Large intestine (tissue), 12 donors: ENCODE results near the gene HOOK2. TPM values are rescaled to one million over a fixed set of nuclear protein-coding genes. Genes with fewer than 3 reads are reported as not detected.
"Not testable (repeated sequence)": the region's sequence is repeated elsewhere in the genome, so short reads cannot be mapped to it uniquely, and the experiment has no call there.

Experiments used
- DNase-seq, 2 donors: peaks; one replicate each; pipeline versions ENCODE4 v3.0.0 to v3.0.0-alpha.2; 2013
- H3K27ac ChIP-seq: one replicate; pipeline ENCODE4 v1.5.1; 2013; ENCODE audit warnings: low read length
- H3K27me3 ChIP-seq: 2 replicates; pipeline ENCODE4 v1.6.1; 2013; ENCODE audit warnings: low read length; ENCODE audit not compliant: control insufficient read depth, insufficient read depth
- H3K36me3 ChIP-seq: 2 replicates; pipeline ENCODE4 v1.6.1; 2013; ENCODE audit warnings: low read length; ENCODE audit not compliant: control insufficient read depth, insufficient read depth
- H3K4me1 ChIP-seq: one replicate; pipeline ENCODE4 v1.6.1; 2013; ENCODE audit warnings: low read length; ENCODE audit not compliant: control insufficient read depth, insufficient read depth
- H3K4me3 ChIP-seq: one replicate; pipeline ENCODE4 v1.5.1; 2013; ENCODE audit warnings: low read length
- H3K9me3 ChIP-seq: one replicate; pipeline ENCODE4 v1.6.1; 2013; ENCODE audit warnings: mild to moderate bottlenecking, low read depth, low read length, moderate library complexity; ENCODE audit not compliant: control insufficient read depth
- WGBS: methylation state at CpG from one replicate; pipeline ENCODE4 v1.1.5; 2013; ENCODE audit warnings: low lambda C conversion rate; ENCODE audit not compliant: insufficient coverage; 5-methylcytosine and 5-hydroxymethylcytosine counted together
- long read RNA-seq, 11 donors: transcript quantifications; one replicate each; lab custom pipeline, GENCODE V29; 2026
- polyA plus RNA-seq: library from polyadenylated mRNA; unstranded; fragments of 120-200 nt; gene quantifications from one replicate; pipeline ENCODE4 v1.2.1, GENCODE V29; 2013

HOOK2 gene
- polyA plus RNA-seq = 192 TPM
- long read RNA-seq, donor 1, partial matches to known transcripts = 18 of 27 reads
- long read RNA-seq, donor 1, other reads (novel, unspliced or antisense) = 0 of 27 reads
- long read RNA-seq, donor 2, transcript HOOK2-210 (3 exons, 890 nt) = major isoform, 24 of 107 reads
- long read RNA-seq, donor 2, transcript HOOK2-201 (22 exons, 2,603 nt) = minor isoform, 12 of 107 reads
- long read RNA-seq, donor 2, partial matches to known transcripts = 67 of 107 reads
- long read RNA-seq, donor 2, other reads (novel, unspliced or antisense) = 0 of 107 reads
- long read RNA-seq, donor 3 = 0 reads
- long read RNA-seq, donor 4, transcript HOOK2-210 (3 exons, 890 nt) = major isoform, 5 of 7 reads
- long read RNA-seq, donor 4, partial matches to known transcripts = 0 of 7 reads
- long read RNA-seq, donor 4, other reads (novel, unspliced or antisense) = 0 of 7 reads
- long read RNA-seq, donor 5, transcript HOOK2-210 (3 exons, 890 nt) = major isoform, 8 of 18 reads
- long read RNA-seq, donor 5, partial matches to known transcripts = 8 of 18 reads
- long read RNA-seq, donor 5, other reads (novel, unspliced or antisense) = 0 of 18 reads
- long read RNA-seq, donor 6, transcript HOOK2-201 (22 exons, 2,603 nt) = minor isoform, 9 of 205 reads
- long read RNA-seq, donor 6, transcript HOOK2-210 (3 exons, 890 nt) = major isoform, 15 of 205 reads
- long read RNA-seq, donor 6, partial matches to known transcripts = 92 of 205 reads
- long read RNA-seq, donor 6, other reads (novel, unspliced or antisense) = 84 of 205 reads
- long read RNA-seq, donor 7, transcript HOOK2-210 (3 exons, 890 nt) = major isoform, 8 of 28 reads
- long read RNA-seq, donor 7, partial matches to known transcripts = 17 of 28 reads
- long read RNA-seq, donor 7, other reads (novel, unspliced or antisense) = 0 of 28 reads
- long read RNA-seq, donor 8, transcript HOOK2-210 (3 exons, 890 nt) = major isoform, 27 of 67 reads
- long read RNA-seq, donor 8, transcript HOOK2-201 (22 exons, 2,603 nt) = minor isoform, 17 of 67 reads
- long read RNA-seq, donor 8, transcript HOOK2-223 (2 exons, 1,114 nt) = minor isoform, 5 of 67 reads
- long read RNA-seq, donor 8, partial matches to known transcripts = 12 of 67 reads
- long read RNA-seq, donor 8, other reads (novel, unspliced or antisense) = 0 of 67 reads
- long read RNA-seq, donor 9, transcript HOOK2-201 (22 exons, 2,603 nt) = minor isoform, 5 of 93 reads
- long read RNA-seq, donor 9, transcript HOOK2-210 (3 exons, 890 nt) = major isoform, 32 of 93 reads
- long read RNA-seq, donor 9, partial matches to known transcripts = 52 of 93 reads
- long read RNA-seq, donor 9, other reads (novel, unspliced or antisense) = 0 of 93 reads
- long read RNA-seq, donor 10, transcript HOOK2-201 (22 exons, 2,603 nt) = minor isoform, 14 of 67 reads
- long read RNA-seq, donor 10, transcript HOOK2-210 (3 exons, 890 nt) = major isoform, 38 of 67 reads
- long read RNA-seq, donor 10, partial matches to known transcripts = 9 of 67 reads
- long read RNA-seq, donor 10, other reads (novel, unspliced or antisense) = 0 of 67 reads
- long read RNA-seq, donor 11, transcript HOOK2-210 (3 exons, 890 nt) = major isoform, 13 of 564 reads
- long read RNA-seq, donor 11, transcript HOOK2-201 (22 exons, 2,603 nt) = minor isoform, 8 of 564 reads
- long read RNA-seq, donor 11, partial matches to known transcripts = 320 of 564 reads
- long read RNA-seq, donor 11, other reads (novel, unspliced or antisense) = 219 of 564 reads

GRCh38 chr19:12774588-12775555 is at the start of gene HOOK2:
Gene HOOK2, minus strand, starts transcription at chr19:12775552. Its CDS starts 103 bp downstream, at chr19:12775449.
- H3K27ac ChIP-seq = peak within 1 kb of the TSS; percentile 95
- peak within 1 kb of the TSS; percentile 66 for H3K4me3 ChIP-seq
- DNase-seq = peak; percentile 99
- peaks cover 27% of the 10 kb centered on the region for H3K4me1 ChIP-seq
- H3K27me3 ChIP-seq = no peaks in the 10 kb centered on the region
- no peaks in the 10 kb centered on the region for H3K9me3 ChIP-seq
- peaks cover 30% of the 10 kb centered on the region for H3K36me3 ChIP-seq
- no CpG with 5 or more reads among the region's 58 CpGs for WGBS

DNA sequence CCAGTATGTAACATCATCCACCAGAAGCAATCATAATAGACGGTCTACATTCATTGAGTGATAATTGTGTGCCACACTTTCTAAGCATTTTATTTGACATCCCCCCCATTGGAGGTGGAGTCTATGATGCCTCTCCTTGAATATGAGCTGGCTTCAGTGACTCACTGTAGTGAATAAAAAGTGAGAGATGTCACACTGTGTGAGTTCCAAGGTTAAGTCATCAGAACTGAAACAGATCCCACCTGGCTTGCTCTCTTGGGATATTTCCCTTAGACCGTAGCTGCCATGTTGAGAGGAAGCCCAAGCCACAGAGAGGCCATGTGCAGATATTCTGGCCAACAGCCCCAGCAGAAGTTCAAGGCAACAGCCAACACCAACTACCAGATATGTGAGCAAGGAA is 46.4 kb upstream of the HOOK2 start:
- no peak overlapping the region for H3K27ac ChIP-seq
- WGBS = no CpG with 5 or more reads among the region's 2 CpGs
- peaks cover 3% of the 10 kb centered on the region for H3K9me3 ChIP-seq
- H3K27me3 ChIP-seq = peaks cover 14% of the 10 kb centered on the region
- no peak for DNase-seq
- H3K36me3 ChIP-seq = no peaks in the 10 kb centered on the region
- H3K4me1 ChIP-seq = no peaks in the 10 kb centered on the region
- no peak overlapping the region for H3K4me3 ChIP-seq

DNA sequence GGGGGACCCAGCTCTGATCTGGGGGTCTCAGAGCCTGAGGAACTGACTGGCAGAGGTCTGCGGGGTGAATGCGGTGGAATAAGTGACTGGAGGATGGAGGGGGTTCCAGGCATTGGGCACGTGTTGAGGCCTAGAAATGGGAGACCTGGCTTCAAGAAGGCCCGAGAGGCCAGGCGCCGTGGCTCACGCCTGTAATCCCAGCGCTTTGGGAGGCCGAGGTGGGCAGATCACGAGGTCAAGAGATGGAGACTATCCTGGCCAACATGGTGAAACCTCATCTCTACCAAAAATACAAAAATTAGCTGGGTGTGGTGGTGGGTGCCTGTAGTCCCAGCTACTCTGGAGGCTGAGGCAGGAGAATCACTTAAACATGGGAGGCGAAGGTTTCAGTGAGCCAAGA is 42.5 kb upstream of the HOOK2 start:
- not testable (repeated sequence) for H3K4me1 ChIP-seq, H3K9me3 ChIP-seq, H3K27me3 ChIP-seq, DNase-seq, H3K4me3 ChIP-seq, H3K27ac ChIP-seq, H3K36me3 ChIP-seq
- WGBS = no CpG with 5 or more reads among the region's 11 CpGs

DNA sequence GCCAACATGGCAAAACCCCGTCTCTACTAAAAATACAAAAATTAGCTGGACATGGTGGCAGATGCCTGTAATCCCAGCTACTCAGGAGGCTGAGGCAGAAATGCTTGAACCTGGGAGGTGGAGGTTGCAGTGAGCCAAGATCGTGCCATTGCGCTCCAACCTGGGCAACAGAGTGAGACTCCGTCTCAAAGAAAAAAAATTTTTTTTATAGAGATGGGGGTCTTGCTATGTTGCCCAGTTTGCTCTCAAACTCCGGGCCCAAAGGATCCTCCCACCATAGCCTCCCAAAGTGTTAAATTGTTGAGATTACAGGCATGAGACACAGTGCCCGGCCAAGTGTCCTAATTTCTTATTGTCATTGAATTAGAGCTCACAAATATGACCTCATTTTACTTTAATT is 41.8 kb upstream of the HOOK2 start:
- H3K9me3 ChIP-seq, H3K4me3 ChIP-seq, H3K4me1 ChIP-seq, H3K36me3 ChIP-seq, H3K27ac ChIP-seq, H3K27me3 ChIP-seq, DNase-seq: not testable (repeated sequence)
- no CpG with 5 or more reads among the region's 6 CpGs for WGBS

- no peaks in the 10 kb centered on the region for H3K4me1 ChIP-seq
- WGBS = 100% methylated on average over 1 of the region's 7 CpGs
- no peak overlapping the region for H3K27ac ChIP-seq
- no peaks in the 10 kb centered on the region for H3K9me3 ChIP-seq
- peaks cover 12% of the 10 kb centered on the region for H3K36me3 ChIP-seq
- no peak for DNase-seq
- H3K27me3 ChIP-seq = no peaks in the 10 kb centered on the region
- H3K4me3 ChIP-seq = no peak overlapping the region
These were observed 39.7 kb upstream of the HOOK2 start for GRCh38 chr19:12815088-12815487.

GRCh38 chr19:12806242-12807081 is 31.1 kb upstream of the HOOK2 start, which contains the start of gene RNASEH2A:
Gene RNASEH2A, plus strand, starts transcription at chr19:12806584. Its CDS starts 90 bp downstream, at chr19:12806674.
- peak; percentile 90 for DNase-seq
- peaks cover 16% of the 10 kb centered on the region for H3K4me1 ChIP-seq
- H3K27ac ChIP-seq = peak within 1 kb of the TSS; percentile 50
- H3K27me3 ChIP-seq = no peaks in the 10 kb centered on the region
- H3K9me3 ChIP-seq = peaks cover 4% of the 10 kb centered on the region
- no CpG with 5 or more reads among the region's 66 CpGs for WGBS
- H3K36me3 ChIP-seq = peaks cover 13% of the 10 kb centered on the region
- H3K4me3 ChIP-seq = peak within 1 kb of the TSS; percentile 59

- Histone ChIP-seq H3K9me3 (peaks cover 7% of the 10 kb centered on the region), H3K4me3 (no peak overlapping the region), H3K4me1 (peaks cover 32% of the 10 kb centered on the region), H3K36me3 (peaks cover 17% of the 10 kb centered on the region), H3K27ac (no peak overlapping the region), H3K27me3 (no peaks in the 10 kb centered on the region)
- 100% methylated on average over 8 of the region's 26 CpGs for WGBS
- DNase-seq = no peak
These were observed 28.7 kb upstream of the HOOK2 start for GRCh38 chr19:12804051-12804450.

DNA sequence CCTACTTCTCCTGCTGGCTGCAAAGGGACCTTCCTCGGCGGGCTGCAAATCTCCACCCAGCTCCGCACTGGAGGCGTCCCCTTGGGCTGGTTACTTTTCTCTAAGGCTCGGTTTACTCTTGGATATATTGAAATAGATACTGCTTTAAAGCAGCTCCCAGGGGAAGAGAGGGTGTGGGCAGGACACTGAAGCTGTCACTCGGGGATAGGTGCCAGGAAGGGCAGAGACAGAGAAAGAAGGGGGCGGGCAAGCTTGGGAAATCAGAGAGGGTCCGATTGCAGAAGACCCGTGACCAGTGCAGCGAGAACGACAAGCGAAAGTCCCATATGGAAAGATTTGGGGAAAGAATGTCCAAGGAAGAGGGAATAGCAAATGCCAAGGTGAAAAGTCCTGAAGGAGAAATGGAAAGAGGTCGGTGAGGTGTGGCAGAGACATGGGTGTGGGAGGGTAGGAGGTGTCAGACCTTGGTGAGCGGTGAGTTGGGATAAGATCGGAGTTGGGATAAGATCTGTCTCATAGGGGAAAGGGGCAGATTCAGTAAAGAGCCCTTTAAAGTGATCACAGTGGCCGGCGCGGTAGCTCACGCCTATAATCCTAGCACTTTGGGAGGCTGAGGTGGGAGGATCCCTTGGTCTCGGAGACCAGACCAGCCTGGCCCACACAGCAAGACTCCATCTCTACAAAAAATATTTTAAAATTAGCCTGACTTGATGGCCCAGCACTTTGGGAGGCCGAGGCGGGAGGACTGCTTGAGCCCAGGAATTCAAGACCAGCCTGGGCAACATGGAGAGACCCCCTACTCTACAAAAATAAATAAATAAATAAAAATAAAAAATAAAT is 27.1 kb upstream of the HOOK2 start:
- DNase-seq = no peak
- Histone ChIP-seq H3K27me3 (no peaks in the 10 kb centered on the region), H3K36me3 (peaks cover 17% of the 10 kb centered on the region), H3K27ac (no peak overlapping the region), H3K4me1 (peaks cover 32% of the 10 kb centered on the region), H3K4me3 (peak overlapping the region; percentile 100), H3K9me3 (peaks cover 7% of the 10 kb centered on the region)
- WGBS = 14% methylated on average over 2 of the region's 22 CpGs
